HFF-Myc (cell line): ENCODE data around the gene LRRK1.

ENCODE experiments used
- DNase-seq: peaks from one replicate; pipeline ENCODE4 v3.0.0-alpha.2; 2011; ENCODE audit warnings: low read depth; ENCODE audit errors: extremely low read depth
- H3K4me3 ChIP-seq: replicated peaks from 2 replicates; pipeline ENCODE4 v1.5.1; 2011; ENCODE audit warnings: low read depth, mild to moderate bottlenecking, control low read depth, low read length
- TF ChIP-seq, protein P1 (sequence below): IDR thresholded peaks from 2 replicates; pipeline ENCODE4 v1.5.1; 2012; ENCODE audit warnings: mild to moderate bottlenecking, low read depth, low read length, control low read depth; ENCODE audit errors: missing control alignments

Gene LRRK1

DNA sequence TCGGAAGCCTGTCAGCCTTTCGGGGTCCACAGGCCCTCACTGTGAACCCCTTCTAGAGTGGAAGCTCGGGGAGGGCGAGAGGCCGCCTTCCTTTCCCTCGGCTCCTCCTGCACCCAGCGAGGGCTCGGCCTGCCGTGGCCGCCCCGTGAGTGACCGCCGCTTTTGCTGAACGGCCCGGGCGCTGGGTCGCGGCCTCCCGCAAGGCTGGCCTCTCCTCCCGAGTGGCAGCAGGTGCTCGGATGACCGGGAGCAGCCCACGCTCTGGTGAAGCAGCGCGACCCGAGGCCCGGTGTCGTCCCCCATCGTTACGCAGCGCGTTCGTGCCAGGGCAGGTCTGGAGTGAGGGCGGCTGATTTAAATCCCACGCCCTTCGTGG lies 53.8 kb downstream of the LRRK1 start:
- H3K4me3 ChIP-seq, result no peak overlapping the region
- no peak for DNase-seq
- TF ChIP-seq, protein P1, sequence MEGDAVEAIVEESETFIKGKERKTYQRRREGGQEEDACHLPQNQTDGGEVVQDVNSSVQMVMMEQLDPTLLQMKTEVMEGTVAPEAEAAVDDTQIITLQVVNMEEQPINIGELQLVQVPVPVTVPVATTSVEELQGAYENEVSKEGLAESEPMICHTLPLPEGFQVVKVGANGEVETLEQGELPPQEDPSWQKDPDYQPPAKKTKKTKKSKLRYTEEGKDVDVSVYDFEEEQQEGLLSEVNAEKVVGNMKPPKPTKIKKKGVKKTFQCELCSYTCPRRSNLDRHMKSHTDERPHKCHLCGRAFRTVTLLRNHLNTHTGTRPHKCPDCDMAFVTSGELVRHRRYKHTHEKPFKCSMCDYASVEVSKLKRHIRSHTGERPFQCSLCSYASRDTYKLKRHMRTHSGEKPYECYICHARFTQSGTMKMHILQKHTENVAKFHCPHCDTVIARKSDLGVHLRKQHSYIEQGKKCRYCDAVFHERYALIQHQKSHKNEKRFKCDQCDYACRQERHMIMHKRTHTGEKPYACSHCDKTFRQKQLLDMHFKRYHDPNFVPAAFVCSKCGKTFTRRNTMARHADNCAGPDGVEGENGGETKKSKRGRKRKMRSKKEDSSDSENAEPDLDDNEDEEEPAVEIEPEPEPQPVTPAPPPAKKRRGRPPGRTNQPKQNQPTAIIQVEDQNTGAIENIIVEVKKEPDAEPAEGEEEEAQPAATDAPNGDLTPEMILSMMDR, result no peak

DNA sequence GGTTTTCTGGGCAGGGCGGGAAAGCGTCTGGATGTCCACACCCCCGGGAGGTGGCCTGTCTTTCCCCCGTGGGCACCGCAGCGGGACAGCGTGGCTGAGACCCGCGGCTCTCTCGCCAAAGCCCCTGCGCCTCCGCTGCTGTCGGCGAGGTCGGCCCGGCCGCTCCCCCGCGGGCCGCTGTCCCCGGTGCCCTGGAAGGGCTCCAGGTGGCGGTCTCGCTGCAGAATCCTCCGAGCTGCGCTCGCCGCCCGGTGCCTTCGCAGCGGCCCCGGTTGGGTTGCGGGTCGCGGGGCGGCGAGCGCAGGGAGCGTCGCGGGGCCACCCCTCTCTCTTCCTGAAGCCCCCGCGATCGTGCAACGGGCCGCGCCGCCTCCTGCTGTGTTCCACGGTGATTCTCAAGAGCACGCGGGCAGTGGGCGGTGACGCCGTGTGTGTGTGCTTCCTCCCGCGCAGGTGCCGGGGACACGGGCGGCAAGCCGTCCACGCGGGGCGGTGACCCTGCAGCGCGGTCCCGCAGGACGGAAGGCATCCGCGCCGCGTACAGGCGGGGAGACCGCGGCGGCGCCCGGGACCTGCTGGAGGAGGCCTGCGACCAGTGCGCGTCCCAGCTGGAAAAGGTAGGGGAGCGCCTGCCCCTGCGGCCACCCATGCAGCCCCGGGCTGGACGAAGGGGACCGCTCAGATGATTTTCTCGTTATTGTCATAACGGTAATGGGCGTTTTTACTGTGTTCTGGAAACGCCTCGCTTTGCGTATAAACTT lies 54.4 kb downstream of the LRRK1 start:
- H3K4me3 ChIP-seq, result no peak overlapping the region
- no peak for DNase-seq

DNA sequence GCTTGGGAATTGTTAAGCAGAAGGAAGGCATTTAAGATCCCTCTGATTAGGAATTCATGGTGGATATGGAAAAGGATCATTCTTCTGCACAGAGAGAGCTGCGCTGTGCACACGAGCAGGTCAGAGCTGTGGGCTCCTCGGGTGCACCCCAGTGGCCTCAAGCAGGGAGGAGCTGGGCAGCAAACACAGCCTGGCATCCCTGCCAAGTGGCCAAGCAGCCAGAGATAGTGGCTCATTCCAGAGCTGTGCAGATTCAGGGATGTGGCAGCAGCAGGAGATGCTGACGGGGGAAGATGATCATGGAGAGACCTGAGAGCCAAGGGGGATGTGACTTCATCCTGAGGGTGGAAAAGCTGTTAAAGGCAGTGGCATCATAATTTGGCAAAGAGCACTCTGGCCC lies 55.9 kb downstream of the LRRK1 start:
- TF ChIP-seq, protein P1, result no peak
- DNase-seq, result no peak
- no peak overlapping the region for H3K4me3 ChIP-seq

More for the DNA sequence above, 54.4 kb downstream of the LRRK1 start:
- TF ChIP-seq, protein P1, result no peak

DNA sequence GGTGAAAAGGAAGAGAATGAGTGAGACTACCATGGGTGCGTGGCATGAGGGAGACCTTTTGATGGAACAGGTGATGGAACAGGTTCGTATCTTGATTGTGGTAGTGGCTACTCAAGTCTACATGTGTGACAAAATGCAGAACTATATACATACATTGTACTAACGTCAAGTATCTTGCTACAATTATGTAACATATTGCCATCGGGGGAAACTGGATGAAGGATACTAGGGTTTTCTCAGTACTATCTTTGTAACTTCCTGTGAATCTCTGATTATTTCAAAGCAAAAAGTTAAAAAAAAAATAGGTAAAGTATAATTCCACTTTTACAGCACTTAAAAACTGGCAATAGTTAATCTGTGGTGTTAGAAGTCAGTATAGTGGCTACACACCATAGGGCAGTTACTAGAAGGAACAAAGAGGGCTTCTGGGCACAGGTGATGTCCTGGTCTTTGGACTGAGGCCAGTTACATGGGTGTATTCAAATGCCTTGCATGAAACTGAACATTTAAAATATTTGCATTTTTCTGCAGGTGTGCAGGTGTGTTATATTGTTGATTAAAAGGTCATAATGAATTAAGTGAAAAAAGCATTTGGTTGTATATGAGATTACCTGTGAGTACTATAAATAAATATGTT lies 61.4 kb downstream of the LRRK1 start:
- TF ChIP-seq, protein P1, result no peak
- no peak overlapping the region for H3K4me3 ChIP-seq
- no peak for DNase-seq

DNA sequence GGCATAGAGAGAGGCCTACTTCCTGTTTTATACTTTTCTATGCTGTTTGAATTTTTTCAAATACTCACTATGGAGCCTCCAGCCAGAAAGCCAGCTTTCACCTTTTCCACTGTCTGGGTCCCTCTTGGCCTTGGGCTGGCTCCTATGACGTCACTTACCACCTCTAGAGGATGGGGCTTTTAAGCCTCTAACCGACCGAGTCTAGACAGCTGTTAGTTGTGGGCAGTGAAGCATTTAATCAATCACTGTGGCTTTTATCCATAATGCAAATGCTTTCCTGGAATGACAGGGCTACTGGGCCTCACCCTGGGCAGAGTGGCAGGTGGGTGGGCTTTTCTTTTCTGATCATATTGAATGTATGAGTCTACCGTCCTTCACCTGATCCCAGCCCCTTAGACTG lies 61.9 kb downstream of the LRRK1 start:
- TF ChIP-seq, protein P1, result no peak
- H3K4me3 ChIP-seq, result no peak overlapping the region
- DNase-seq, result no peak

DNA sequence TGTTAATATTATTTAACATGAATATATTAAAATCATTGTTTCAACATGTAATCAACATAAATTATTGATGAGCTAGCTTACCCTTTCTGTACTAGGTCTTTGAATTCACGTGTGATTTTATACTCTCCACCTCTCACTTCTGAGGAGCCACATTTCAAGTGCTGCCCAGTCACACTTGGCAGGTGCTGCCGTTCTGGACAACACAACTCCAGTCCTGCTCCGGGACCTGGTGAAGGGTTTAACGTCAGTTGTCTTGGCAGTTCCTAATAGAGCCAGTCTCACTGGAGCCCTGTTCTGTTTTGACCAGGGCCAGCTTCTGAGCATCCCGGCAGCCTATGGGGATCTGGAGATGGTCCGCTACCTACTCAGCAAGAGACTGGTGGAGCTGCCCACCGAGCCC lies 64.1 kb downstream of the LRRK1 start:
- TF ChIP-seq, protein P1, result no peak
- no peak overlapping the region for H3K4me3 ChIP-seq
- no peak for DNase-seq
